PC-3 (cell line): Measurements from ENCODE around the gene CAPZB. TPM values are rescaled to one million over a fixed set of nuclear protein-coding genes. Genes with fewer than 3 reads are reported as not detected.

Experiments
- ATAC-seq: fragments of 200-7000 bp; cut with Tn5 transposase; 2 replicates; pipeline ENCODE4 v1.9.1; 2020; ENCODE audit warnings: mild to moderate bottlenecking, moderate library complexity
- BruUV-seq: library from RNA; stranded (reverse); fragments of 400-500 nt; replicated peaks from 2 replicates; lab custom pipeline; 2021; lab: Mats Ljungman, UMichigan
- CTCF ChIA-PET: fragments of 300-600 bp; sonication (Branson Sonifier 250); formaldehyde crosslinking; loops from one replicate; lab custom pipeline; 2022; ENCODE audit warnings: antibody characterized with exemption; lab: Charles Lee
- POLR2A ChIA-PET: fragments of 300-600 bp; sonication (Branson Sonifier 250); formaldehyde crosslinking; loops from one replicate; lab custom pipeline; 2022; ENCODE audit warnings: antibody characterized with exemption; ENCODE audit not compliant: unreplicated experiment; lab: Charles Lee
- DNase-seq: peaks from one replicate; pipeline ENCODE4 v3.0.0-alpha.2; 2015
- H2AFZ ChIP-seq: fragments of 300-600 bp; sonication (generic); 2 replicates; pipeline ENCODE4 v1.6.0; 2016; ENCODE audit warnings: antibody characterized with exemption, low read length
- H3F3A ChIP-seq: fragments of 300-600 bp; sonication (generic); one replicate; pipeline ENCODE4 v1.6.0; 2017; ENCODE audit warnings: antibody characterized with exemption, low read length, control low read depth, mild to moderate bottlenecking; ENCODE audit not compliant: unreplicated experiment
- H3K27ac ChIP-seq: fragments of 300-600 bp; sonication (generic); 2 replicates; pipeline ENCODE4 v1.5.1; 2016; ENCODE audit warnings: mild to moderate bottlenecking, low read length
- H3K27me3 ChIP-seq: fragments of 300-600 bp; sonication (generic); 2 replicates; pipeline ENCODE4 v1.6.1; 2016; ENCODE audit warnings: low read length, mixed read lengths
- H3K36me3 ChIP-seq: fragments of 300-600 bp; sonication (generic); 2 replicates; pipeline ENCODE4 v1.6.1; 2016; ENCODE audit warnings: low read depth, mixed run types, low read length, mixed read lengths
- H3K4me1 ChIP-seq: fragments of 300-600 bp; sonication (generic); 2 replicates; pipeline ENCODE4 v1.5.1; 2016; ENCODE audit warnings: low read length; ENCODE audit not compliant: insufficient read depth
- H3K4me2 ChIP-seq: fragments of 300-600 bp; sonication (generic); 2 replicates; pipeline ENCODE4 v1.6.0; 2016; ENCODE audit warnings: low read length
- H3K4me3 ChIP-seq: fragments of 300-600 bp; sonication (generic); 2 replicates; pipeline ENCODE4 v1.5.1; 2016; ENCODE audit warnings: mild to moderate bottlenecking, low read length, mixed read lengths
- H3K79me2 ChIP-seq: fragments of 300-600 bp; sonication (generic); 2 replicates; pipeline ENCODE4 v1.6.1; 2017; ENCODE audit warnings: low read length, mixed read lengths
- H3K9ac ChIP-seq: fragments of 300-600 bp; sonication (generic); 2 replicates; pipeline ENCODE4 v1.6.0; 2016; ENCODE audit warnings: mild to moderate bottlenecking, low read length
- H3K9me2 ChIP-seq: fragments of 300-600 bp; sonication (generic); replicated peaks from 2 replicates; pipeline ENCODE4 v1.6.1; 2016; ENCODE audit warnings: mixed run types, low read length, mixed read lengths
- H3K9me3 ChIP-seq: fragments of 300-600 bp; sonication (generic); 2 replicates; pipeline ENCODE4 v1.6.1; 2016; ENCODE audit warnings: low read length, mixed read lengths
- H4K20me1 ChIP-seq: fragments of 300-600 bp; sonication (generic); 2 replicates; pipeline ENCODE4 v1.6.1; 2016; ENCODE audit warnings: low read length, mixed read lengths
- CTCF ChIP-seq: fragments of 300-600 bp; sonication (generic); conservative IDR thresholded peaks from 2 replicates; pipeline ENCODE4 v1.5.1; 2017; ENCODE audit warnings: antibody characterized with exemption, low read depth, mild to moderate bottlenecking, low read length
- EZH2 ChIP-seq: fragments of 300-600 bp; sonication (generic); IDR thresholded peaks from one replicate; pipeline ENCODE4 v1.6.1; 2017; ENCODE audit warnings: antibody characterized with exemption, mild to moderate bottlenecking, low read length; ENCODE audit not compliant: unreplicated experiment
- EZH2phosphoT487 ChIP-seq: fragments of 300-600 bp; sonication (generic); IDR thresholded peaks from 2 replicates; pipeline ENCODE4 v1.6.1; 2018; ENCODE audit warnings: mild to moderate bottlenecking, antibody characterized with exemption, low read length, borderline replicate concordance
- intact Hi-C: fragments of 100-400 bp; cut with micrococcal nuclease; formaldehyde crosslinking; loops from 2 replicates; pipeline ENCODE4 v1.9.0; 2023
- total RNA-seq: library from RNA; depleted of rRNA; stranded (reverse); fragments of >200 nt; gene quantifications from 2 replicates; pipeline ENCODE4 v1.2.3, GENCODE V29; 2014

Gene CAPZB
- total RNA-seq, 1 experiment from 2014 or later, result 86.7 TPM

- no peaks in the 10 kb centered on the region for H3K27me3 ChIP-seq
- ChIA-PET CTCF (no interaction called here), POLR2A (no interaction called here)
- H3F3A ChIP-seq, result no peaks in the 10 kb centered on the region
- H3K4me2 ChIP-seq, result no peak overlapping the region
- no peaks in the 10 kb centered on the region for H3K9me2 ChIP-seq
- no peak for DNase-seq
- H4K20me1 ChIP-seq, result no peaks in the 10 kb centered on the region
- BruUV-seq, result no TSS peak
- ATAC-seq, result no peak
- H3K4me1 ChIP-seq, result no peaks in the 10 kb centered on the region
- H3K27ac ChIP-seq, result no peak overlapping the region
- no peaks in the 10 kb centered on the region; the same call in 1 of the 2 replicates for H3K36me3 ChIP-seq
- H3K9me3 ChIP-seq, result no peaks in the 10 kb centered on the region
- no peak overlapping the region for H2AFZ ChIP-seq
- H3K79me2 ChIP-seq, result no peaks in the 10 kb centered on the region
- H3K4me3 ChIP-seq, result no peak overlapping the region
- TF ChIP-seq EZH2phosphoT487 (no peak), EZH2 (no peak), CTCF (no peak)
- H3K9ac ChIP-seq, result no peak overlapping the region
- intact Hi-C loops, result no loop called here
Observed at GRCh38 chr1:19321071-19321470, 164.3 kb downstream of the CAPZB start.

DNA sequence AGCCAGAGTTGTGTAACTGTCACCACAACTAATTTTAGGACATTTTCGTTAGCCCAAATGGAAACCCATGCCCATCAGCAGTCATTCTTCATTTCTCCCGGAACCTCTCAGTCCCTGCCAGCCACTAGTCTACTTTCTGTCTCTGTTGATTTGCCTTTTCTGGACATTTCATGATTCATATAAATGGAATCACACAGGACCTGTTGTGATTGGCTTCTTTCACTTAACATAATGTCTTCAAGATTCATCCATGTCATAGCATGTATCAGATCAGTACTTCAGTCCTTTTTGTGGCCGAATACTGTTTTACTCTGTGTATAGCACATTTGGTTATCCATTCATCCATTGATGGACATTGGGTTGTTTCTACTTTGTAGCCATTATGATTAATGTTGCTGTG is 166.1 kb downstream of the CAPZB start:
- Histone ChIP-seq H3K4me1 (peaks cover 15% of the 10 kb centered on the region), H3K4me3 (no peak overlapping the region), H3K36me3 (no peaks in the 10 kb centered on the region; the same call in 1 of the 2 replicates), H2AFZ (no peak overlapping the region), H3K27me3 (no peaks in the 10 kb centered on the region), H4K20me1 (no peaks in the 10 kb centered on the region), H3K9me3 (no peaks in the 10 kb centered on the region), H3K9me2 (no peaks in the 10 kb centered on the region), H3K79me2 (peaks cover 4% of the 10 kb centered on the region; the same call in 1 of the 2 replicates), H3K4me2 (no peak overlapping the region), H3K27ac (no peak overlapping the region), H3K9ac (no peak overlapping the region), H3F3A (no peaks in the 10 kb centered on the region)
- POLR2A ChIA-PET, result no interaction called here
- DNase-seq, result no peak
- BruUV-seq, result no TSS peak
- CTCF ChIA-PET, result no interaction called here
- intact Hi-C loops, result no loop called here
- ATAC-seq, result no peak
- TF ChIP-seq CTCF (no peak), EZH2 (no peak), EZH2phosphoT487 (no peak)

DNA sequence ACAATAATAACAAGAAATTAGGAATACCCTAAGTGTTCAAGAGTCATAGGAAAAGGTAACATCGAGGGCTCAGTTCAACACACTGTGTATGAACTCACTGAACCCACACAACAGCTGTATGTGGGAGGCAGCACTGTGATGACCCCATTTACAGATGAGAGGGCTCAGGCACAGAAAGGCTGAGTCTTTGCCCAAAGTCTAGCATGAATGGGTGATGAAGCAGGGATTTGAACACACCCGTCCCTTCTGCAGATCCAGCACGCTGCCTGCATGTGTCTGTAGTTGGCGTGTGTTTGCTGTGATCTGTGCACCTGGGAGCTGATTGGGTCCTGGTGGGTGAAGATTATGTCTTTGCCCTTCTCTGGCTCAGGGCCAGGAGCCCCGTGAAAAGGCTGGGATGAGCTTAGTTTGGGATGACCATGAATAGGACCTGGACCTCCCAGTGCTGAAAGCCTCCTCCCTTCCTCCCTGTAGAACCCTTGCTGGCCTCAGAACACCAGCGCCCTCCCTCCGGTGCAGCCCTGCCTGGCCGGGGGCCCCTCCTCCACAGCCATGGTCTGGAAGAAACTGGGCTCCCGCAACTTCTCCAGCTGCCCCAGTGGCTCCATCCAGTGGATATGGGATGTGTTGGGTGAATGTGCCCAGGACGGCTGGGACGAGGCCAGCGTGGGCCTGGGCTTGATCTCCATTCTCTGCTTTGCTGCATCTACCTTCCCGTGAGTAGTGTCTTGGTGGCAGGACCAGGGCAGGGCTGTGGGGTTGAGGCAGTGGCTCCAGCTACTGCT is 168.0 kb downstream of the CAPZB start:
- Histone ChIP-seq H3K9me3 (no peaks in the 10 kb centered on the region), H3K27me3 (no peaks in the 10 kb centered on the region), H2AFZ (no peak overlapping the region), H3K9ac (no peak overlapping the region), H3F3A (no peaks in the 10 kb centered on the region), H3K4me2 (no peak overlapping the region), H3K4me1 (peaks cover 34% of the 10 kb centered on the region), H3K9me2 (no peaks in the 10 kb centered on the region), H3K79me2 (peaks cover 23% of the 10 kb centered on the region), H4K20me1 (no peaks in the 10 kb centered on the region), H3K27ac (no peak overlapping the region), H3K36me3 (no peaks in the 10 kb centered on the region; the same call in 1 of the 2 replicates), H3K4me3 (no peak overlapping the region)
- intact Hi-C loops, result no loop called here
- DNase-seq (no peak), ATAC-seq (no peak)
- ChIA-PET CTCF (interaction anchor here (0.6 to 0.7 kb wide), 2 partner anchors 325 to 401 kb away, joined by 3 to 4 read pairs; no protein-coding TSS in a partner anchor), POLR2A (no interaction called here)
- TF ChIP-seq CTCF (no peak), EZH2phosphoT487 (no peak), EZH2 (no peak)
- no TSS peak for BruUV-seq
